Activated T-cell treated with anti-CD3 and anti-CD28 coated beads for 24 hours (primary cell): Measurements from ENCODE around the gene ADCY2.

Source experiments
- DNase-seq: peaks from one replicate; pipeline ENCODE4 v3.0.0-alpha.2; 2020; ENCODE audit warnings: low read depth

The ADCY2 gene

DNA sequence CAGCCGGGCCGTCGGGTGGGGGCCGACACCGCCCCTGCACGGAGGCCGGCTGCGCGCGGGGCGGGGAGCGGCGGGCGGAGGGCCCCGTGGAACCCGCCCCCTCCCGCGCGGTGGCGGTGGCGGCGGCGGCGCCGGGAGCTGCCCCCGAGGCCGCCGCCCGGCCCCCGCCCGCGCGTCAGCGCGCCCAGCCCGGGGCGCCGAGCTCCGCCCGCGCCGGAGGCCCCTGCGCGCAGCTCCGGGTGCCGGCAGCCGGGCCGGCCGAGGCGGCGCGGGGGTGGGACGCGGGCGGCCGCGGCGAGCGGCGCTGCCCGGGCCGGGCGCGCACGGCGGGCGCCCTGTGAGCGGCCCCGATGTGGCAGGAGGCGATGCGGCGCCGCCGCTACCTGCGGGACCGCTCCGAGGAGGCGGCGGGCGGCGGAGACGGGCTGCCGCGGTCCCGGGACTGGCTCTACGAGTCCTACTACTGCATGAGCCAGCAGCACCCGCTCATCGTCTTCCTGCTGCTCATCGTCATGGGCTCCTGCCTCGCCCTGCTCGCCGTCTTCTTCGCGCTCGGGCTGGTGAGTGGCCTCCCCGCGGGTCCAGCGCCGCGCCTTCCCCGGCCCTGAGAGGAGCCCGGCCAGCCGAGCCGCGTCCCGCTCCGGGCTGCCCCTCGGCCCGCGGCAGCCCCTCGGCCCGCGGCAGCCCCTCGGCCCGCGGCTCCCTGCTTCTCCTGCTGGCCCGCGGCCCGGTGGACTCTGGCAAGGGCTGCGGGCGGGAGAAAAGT, at the start of gene ADCY2:
Gene ADCY2 (plus strand): TSS at position 192 of the 766 bp plus-strand sequence. CDS start 159 bp downstream, at position 351.
- no peak for DNase-seq

GRCh38 chr5:7347377-7347776, 48.6 kb upstream of the ADCY2 start:
- no peak for DNase-seq

DNA sequence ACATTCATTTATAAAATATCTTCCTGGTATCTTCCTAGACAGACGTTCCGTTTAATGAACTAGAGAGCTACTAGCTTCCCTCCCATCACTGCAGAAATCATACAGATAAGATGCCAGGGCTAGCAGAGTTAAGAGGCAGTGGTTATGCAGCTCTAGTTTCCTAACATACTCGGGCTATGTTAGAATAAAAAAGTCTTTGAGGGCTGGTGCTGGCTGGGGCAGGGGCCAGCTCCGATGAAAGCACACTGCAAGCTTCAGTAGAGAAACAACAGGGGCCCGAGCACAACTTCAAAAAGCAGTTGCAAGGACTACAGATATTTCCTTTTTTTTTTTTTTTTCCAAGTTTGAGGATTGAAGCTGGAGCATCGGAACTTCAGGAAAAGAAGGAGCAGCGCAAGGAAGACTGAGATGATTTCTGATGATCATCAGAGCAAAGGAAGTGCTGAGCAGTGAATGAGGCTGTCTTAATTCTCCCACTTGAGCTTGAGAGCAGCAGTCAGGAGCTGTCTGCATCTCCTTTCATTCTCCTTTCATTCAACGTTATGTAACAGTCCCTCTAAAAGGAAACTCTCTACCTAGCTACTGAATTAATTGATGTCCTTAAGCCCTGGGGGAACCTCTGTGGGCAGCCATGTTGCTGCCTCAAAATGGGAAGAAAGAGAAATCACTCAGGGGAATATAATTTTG, 47.6 kb upstream of the ADCY2 start:
- no peak for DNase-seq

DNA sequence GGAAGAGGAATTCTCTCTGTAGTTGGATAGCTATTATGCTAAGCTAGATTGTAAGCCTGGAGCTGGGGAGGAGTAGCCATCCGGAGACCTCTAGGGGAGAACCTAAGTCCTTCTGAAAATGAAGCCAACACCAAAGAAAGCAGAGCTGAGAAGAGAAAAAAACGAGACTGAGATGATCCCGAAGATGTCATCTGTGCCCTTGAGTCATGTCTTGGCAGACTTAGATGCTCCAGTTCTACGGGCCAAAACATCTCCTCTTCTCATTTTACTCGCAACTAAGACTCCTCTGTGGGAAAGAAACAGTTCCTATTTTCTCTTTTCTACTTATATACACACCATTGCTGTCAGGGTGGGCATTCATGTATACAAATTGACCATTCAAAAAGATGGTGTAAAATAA, 34.3 kb upstream of the ADCY2 start:
- no peak for DNase-seq

GRCh38 chr5:7363067-7363677, 32.8 kb upstream of the ADCY2 start:
- DNase-seq: no peak

- no peak for DNase-seq
Observed at GRCh38 chr5:7364226-7364875, 31.6 kb upstream of the ADCY2 start.

- no peak for DNase-seq
Observed at GRCh38 chr5:7367780-7368179, 28.2 kb upstream of the ADCY2 start.

GRCh38 chr5:7372399-7372798, 23.5 kb upstream of the ADCY2 start:
- DNase-seq: no peak

GRCh38 chr5:7374186-7374585, 21.8 kb upstream of the ADCY2 start:
- DNase-seq: no peak

DNA sequence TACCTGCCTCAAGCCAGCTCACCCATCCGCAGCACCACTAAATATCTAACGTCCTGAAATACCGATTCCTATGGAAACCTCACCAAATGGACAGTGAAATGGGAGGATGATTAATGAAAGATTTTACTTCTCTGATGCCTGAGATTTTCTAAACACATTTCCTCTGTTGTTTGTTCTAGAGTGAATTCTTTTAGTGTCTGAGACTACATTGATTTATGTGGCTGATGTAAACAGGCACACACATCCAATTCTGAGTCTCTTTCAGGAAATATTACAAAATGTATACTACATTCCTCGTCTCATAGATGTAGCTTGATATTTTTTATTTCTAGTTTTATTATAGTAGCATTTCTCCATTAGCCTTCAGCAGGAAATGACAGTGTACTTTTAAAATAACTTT, 20.5 kb upstream of the ADCY2 start:
- no peak for DNase-seq

- no peak for DNase-seq
Observed at GRCh38 chr5:7376871-7377270, 19.1 kb upstream of the ADCY2 start.

GRCh38 chr5:7377761-7378160, 18.2 kb upstream of the ADCY2 start:
- DNase-seq: no peak

GRCh38 chr5:7382588-7382987, 13.3 kb upstream of the ADCY2 start:
- DNase-seq: no peak

GRCh38 chr5:7385681-7386080, 10.3 kb upstream of the ADCY2 start:
- DNase-seq: no peak

GRCh38 chr5:7388553-7388952, 7.4 kb upstream of the ADCY2 start:
- no peak for DNase-seq

- DNase-seq: no peak
Observed at GRCh38 chr5:7391215-7391614, 4.7 kb upstream of the ADCY2 start.

- no peak for DNase-seq
Observed at GRCh38 chr5:7391814-7392692, 3.9 kb upstream of the ADCY2 start.

DNA sequence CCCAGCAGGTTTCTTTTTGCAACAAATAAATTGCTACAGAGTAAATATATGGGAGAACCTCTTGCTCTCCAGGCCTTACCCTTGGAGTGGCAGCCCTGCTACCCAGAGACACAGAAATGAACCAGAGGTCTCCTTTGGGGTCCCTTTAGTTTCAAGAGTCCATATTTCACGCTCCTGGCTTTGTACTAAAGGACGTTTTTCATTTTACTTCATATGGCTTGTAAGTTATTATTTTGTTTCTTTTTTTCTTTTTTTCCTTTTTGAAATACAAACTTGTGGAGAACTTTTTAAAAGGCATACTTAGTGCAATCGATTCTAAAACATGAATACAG, 3.3 kb upstream of the ADCY2 start:
- DNase-seq: no peak

GRCh38 chr5:7393921-7394799, 1.8 kb upstream of the ADCY2 start:
- no peak for DNase-seq

- DNase-seq: no peak
Observed at GRCh38 chr5:7394889-7395431, 978 bp upstream of the ADCY2 start.
